Right lobe of liver (tissue), 6 donors: Measurements from ENCODE around the gene FGF9. TPM values are rescaled to one million over a fixed set of nuclear protein-coding genes. Genes with fewer than 3 reads are reported as not detected.

Experiments
- ATAC-seq, 4 donors: fragments of 200-7000 bp; cut with Tn5 transposase; one replicate each; pipeline ENCODE4 v1.9.1; 2020; ENCODE audit warnings: mild to moderate bottlenecking in 4 of 4, moderate library complexity in 4 of 4
- DNase-seq, 3 donors: peaks; one replicate each; pipeline ENCODE4 v3.0.0-alpha.2; 2020
- H3K27ac ChIP-seq, 3 donors: fragments of 200-600 bp; one replicate each; pipeline ENCODE4 v1.8.0; 2022
- H3K27me3 ChIP-seq, 2 donors: fragments of 200-600 bp; one replicate each; pipeline ENCODE4 v1.8.0; 2022
- H3K36me3 ChIP-seq, 4 donors: fragments of 200-600 bp; sonication (generic) in 1 of 4; one replicate each; pipeline versions ENCODE4 v1.5.1 to v1.8.0; 2017 to 2022; ENCODE audit warnings: control low read depth in 1 of 4
- H3K4me1 ChIP-seq, 4 donors: fragments of 200-600 bp; sonication (generic) in 1 of 4; one replicate each; pipeline versions ENCODE4 v1.5.1 to v1.8.0; 2017 to 2022; ENCODE audit warnings: control low read depth in 1 of 4
- H3K4me3 ChIP-seq, 3 donors: fragments of 200-600 bp; one replicate each; pipeline ENCODE4 v1.8.0; 2022
- H3K9me3 ChIP-seq, 4 donors: fragments of 200-600 bp; sonication (generic) in 1 of 4; one replicate each; pipeline versions ENCODE4 v1.5.1 to v1.8.0; 2017 to 2022; ENCODE audit warnings: control low read depth in 1 of 4
- CTCF ChIP-seq, 4 donors: fragments of 200-600 bp in 3 of 4; fragments of 450-650 bp in 1 of 4; IDR thresholded peaks; one replicate each; pipeline versions ENCODE4 v1.5.1 to v1.8.0; 2016 to 2022; ENCODE audit warnings: antibody characterized with exemption in 4 of 4, mild to moderate bottlenecking in 2 of 4
- POLR2A ChIP-seq: fragments of 450-650 bp; IDR thresholded peaks from one replicate; pipeline ENCODE4 v1.6.1; 2017; ENCODE audit warnings: antibody characterized with exemption, mild to moderate bottlenecking
- WGBS: methylation state at CpG from one replicate; pipeline ENCODE4 v1.1.6; 2018; ENCODE audit warnings: low coverage, low lambda C conversion rate; ENCODE audit not compliant: insufficient coverage; ENCODE audit errors: missing lambda C conversion rate; 5-methylcytosine and 5-hydroxymethylcytosine counted together
- intact Hi-C, 2 donors: fragments of 100-400 bp; cut with DNase I; formaldehyde crosslinking; loops; one replicate each; pipeline versions ENCODE4 v1.11.2 to v1.14.1; 2022
- total RNA-seq, 6 experiments: library from RNA; depleted of rRNA in 2 of 6; stranded (reverse); fragments of >200 nt in 2 of 6; fragmentation: NEBNext Ultra II Directional in 3 of 6; extraction: Animal tissue kit (Norgen Biotek cat#: 25700) in 3 of 6; gene quantifications; one replicate each; pipeline versions ENCODE4 v1.1.0 to v1.2.4, GENCODE V29; 2016 to 2023
- donor health status: DM: no; HTN: yes; CAD: no.
- donor health status: DM: no; HTN: no; CAD: no.
- donor health status: DM: no; HTN: no; CAD: no.
- donor health status: DM: no; HTN: yes; CAD: no.
- donor health status: DM: no; HTN: yes; CAD: no.

The FGF9 gene
- total RNA-seq, 6 experiments from 2014 or later, result not detected

GRCh38 chr13:21719463-21719862 lies 48.6 kb downstream of the FGF9 start:
- Histone ChIP-seq H3K36me3 (no peaks in the 10 kb centered on the region), H3K4me3 (no peak overlapping the region), H3K9me3 (no peaks in the 10 kb centered on the region), H3K27me3 (no peaks in the 10 kb centered on the region), H3K27ac (no peak overlapping the region), H3K4me1 (no peaks in the 10 kb centered on the region)
- no peak for ATAC-seq
- intact Hi-C loops, result no loop called here
- no peak for DNase-seq
- TF ChIP-seq CTCF (IDR thresholded peaks at IDR 0.05) (no peak), POLR2A (no peak)
- 59% methylated on average over 7 of the region's 7 CpGs for WGBS

GRCh38 chr13:21723807-21724505 lies 53.1 kb downstream of the FGF9 start:
- H3K27me3 ChIP-seq, result no peaks in the 10 kb centered on the region
- ATAC-seq, result no peak
- no peaks in the 10 kb centered on the region for H3K36me3 ChIP-seq
- TF ChIP-seq CTCF (IDR thresholded peaks at IDR 0.05), result no peak
- TF ChIP-seq POLR2A, result no peak
- H3K4me3 ChIP-seq, result no peak overlapping the region
- H3K27ac ChIP-seq, result no peak overlapping the region
- no peaks in the 10 kb centered on the region for H3K4me1 ChIP-seq
- H3K9me3 ChIP-seq, result no peaks in the 10 kb centered on the region
- DNase-seq, result no peak
- intact Hi-C loops, result no loop called here
- WGBS, result 57% methylated on average over 17 of the region's 17 CpGs

- DNase-seq (no peak), ATAC-seq (no peak)
- Histone ChIP-seq H3K4me3 (no peak overlapping the region), H3K27ac (no peak overlapping the region), H3K4me1 (no peaks in the 10 kb centered on the region), H3K9me3 (no peaks in the 10 kb centered on the region), H3K27me3 (no peaks in the 10 kb centered on the region), H3K36me3 (no peaks in the 10 kb centered on the region)
- WGBS, result 62% methylated on average over 9 of the region's 9 CpGs
- no peak for TF ChIP-seq POLR2A
- TF ChIP-seq CTCF (IDR thresholded peaks at IDR 0.05), result no peak
- intact Hi-C loops, result no loop called here
These were observed 59.5 kb downstream of the FGF9 start for GRCh38 chr13:21730186-21730880.

- 49% methylated on average over 9 of the region's 9 CpGs for WGBS
- TF ChIP-seq CTCF (IDR thresholded peaks at IDR 0.05), result no peak
- TF ChIP-seq POLR2A, result no peak
- Histone ChIP-seq H3K27me3 (no peaks in the 10 kb centered on the region), H3K4me1 (no peaks in the 10 kb centered on the region), H3K27ac (no peak overlapping the region), H3K36me3 (no peaks in the 10 kb centered on the region), H3K4me3 (no peak overlapping the region), H3K9me3 (no peaks in the 10 kb centered on the region)
- no peak for DNase-seq
- intact Hi-C loops, result no loop called here
- ATAC-seq, result no peak
These were observed 62.8 kb downstream of the FGF9 start for GRCh38 chr13:21733475-21734263.
